K562 (cell line): ENCODE results near the gene PCDH12. TPM values are rescaled to one million over a fixed set of nuclear protein-coding genes. Genes with fewer than 3 reads are reported as not detected.

ENCODE experiments used
- ATAC-seq: fragments of 200-7000 bp; cut with Tn5 transposase; 3 replicates; pipeline ENCODE4 v1.9.1; 2020; ENCODE audit warnings: moderate library complexity
- BruUV-seq: library from RNA; stranded (reverse); fragments of 400-500 nt; replicated peaks from 2 replicates; lab custom pipeline; 2021; lab: Mats Ljungman, UMichigan
- CTCF ChIA-PET: fragments of 300-600 bp; formaldehyde crosslinking; extraction: SDS; loops from one replicate; lab custom pipeline; 2021; ENCODE audit warnings: low intra/inter-chr PET ratio; lab: Yijun Ruan, JAX
- POLR2A ChIA-PET: fragments of 300-600, 350-650 bp; sonication (Branson Sonifier 250); formaldehyde crosslinking; extraction: SDS; loops from one replicate; lab custom pipeline; 2021; ENCODE audit warnings: antibody characterized with exemption, inconsistent platforms; lab: Yijun Ruan, JAX
- DNase-seq, 4 experiments: peaks; one replicate each; pipeline versions ENCODE4 v3.0.0 to v3.0.0-alpha.2; 2011 to 2018; ENCODE audit warnings: low spot score in 3 of 4, mixed read lengths in 3 of 4; ENCODE audit errors: extremely low read depth in 1 of 4
- FAIRE-seq: peaks from 2 replicates; lab custom pipeline; 2011; peaks lifted over from hg19 to GRCh38; lab: Jason Lieb, UNC
- H2AFZ ChIP-seq: 2 replicates; pipeline ENCODE4 v1.6.0; 2011; ENCODE audit warnings: low read depth, low read length, control low read depth, inconsistent platforms
- H3K27ac ChIP-seq: fragments of 200-600 bp; 3 replicates; pipeline ENCODE4 v1.8.0; 2011; ENCODE audit warnings: low read depth, mild to moderate bottlenecking, control low read depth, inconsistent platforms, low read length, moderate library complexity, mixed read lengths; ENCODE audit errors: extremely low read depth
- H3K27me3 ChIP-seq, 2 experiments: fragments of 300-600 bp in 1 of 2; 2 replicates in 1 of 2; 3 replicates in 1 of 2; pipeline versions ENCODE4 v1.6.0 to v1.8.0; 2011; ENCODE audit warnings: inconsistent platforms in 2 of 2, low read length in 2 of 2, mild to moderate bottlenecking in 1 of 2, mixed read lengths in 1 of 2, moderate library complexity in 1 of 2; ENCODE audit not compliant: control insufficient read depth in 2 of 2, insufficient read depth in 2 of 2
- H3K36me3 ChIP-seq: fragments of 300-600 bp; 3 replicates; pipeline ENCODE4 v1.8.0; 2011; ENCODE audit warnings: mild to moderate bottlenecking, low read length, inconsistent platforms; ENCODE audit not compliant: control insufficient read depth, insufficient read depth
- H3K4me1 ChIP-seq, 2 experiments: fragments of 200-600 bp in 1 of 2; replicated peaks in 1 of 2; 2 replicates in 1 of 2; 3 replicates in 1 of 2; pipeline versions ENCODE4 v1.5.1 to v1.8.0; 2011; ENCODE audit warnings: inconsistent platforms in 2 of 2, low read length in 2 of 2, mild to moderate bottlenecking in 1 of 2, mixed read lengths in 1 of 2, moderate library complexity in 1 of 2; ENCODE audit not compliant: control insufficient read depth in 2 of 2, insufficient read depth in 2 of 2
- H3K4me2 ChIP-seq: 2 replicates; pipeline ENCODE4 v1.6.1; 2011; ENCODE audit warnings: low read length, control low read depth, inconsistent platforms, mixed read lengths; ENCODE audit not compliant: insufficient read depth
- H3K4me3 ChIP-seq: fragments of 200-600 bp; sonication (generic), shearing (Covaris generic); 2 replicates; pipeline ENCODE4 v1.5.1; 2016; ENCODE audit warnings: control low read depth, inconsistent platforms
- H3K79me2 ChIP-seq: fragments of 200-600 bp; 3 replicates; pipeline ENCODE4 v1.8.0; 2011; ENCODE audit warnings: low read length, inconsistent platforms; ENCODE audit not compliant: control insufficient read depth, insufficient read depth
- H3K9ac ChIP-seq, 2 experiments: 2 replicates each; pipeline versions ENCODE4 v1.6.0 to v1.6.1; 2011; ENCODE audit warnings: low read depth in 2 of 2, low read length in 2 of 2, control low read depth in 1 of 2, inconsistent platforms in 1 of 2, mild to moderate bottlenecking in 1 of 2, mixed read lengths in 1 of 2; ENCODE audit not compliant: insufficient read depth in 1 of 2
- H3K9me1 ChIP-seq: one replicate; pipeline ENCODE4 v1.6.0; 2011; ENCODE audit warnings: inconsistent platforms, mild to moderate bottlenecking, low read length, moderate library complexity; ENCODE audit not compliant: control insufficient read depth, insufficient read depth
- H3K9me3 ChIP-seq: replicated peaks from 2 replicates; pipeline ENCODE4 v1.5.1; 2011; ENCODE audit warnings: low read depth, low read length, inconsistent platforms; ENCODE audit not compliant: control insufficient read depth, insufficient read depth
- H4K20me1 ChIP-seq: replicated peaks from 2 replicates; pipeline ENCODE4 v1.6.1; 2011; ENCODE audit warnings: low read length, inconsistent platforms, mixed read lengths; ENCODE audit not compliant: control insufficient read depth, insufficient read depth
- BRF1 ChIP-seq: IDR thresholded peaks from 3 replicates; pipeline ENCODE4 v1.6.1; 2011; ENCODE audit warnings: borderline replicate concordance, mild to moderate bottlenecking; ENCODE audit not compliant: insufficient read length; ENCODE audit errors: extremely low read depth
- IRF1 ChIP-seq: sonication (generic); formaldehyde crosslinking; IDR thresholded peaks from 2 replicates; pipeline ENCODE4 v1.8.0; 2022; ENCODE audit warnings: missing genetic modification reagents, mild to moderate bottlenecking, borderline replicate concordance
- U2AF1 ChIP-seq: fragments of 200-400 bp; formaldehyde crosslinking; optimal IDR thresholded peaks from 2 replicates; pipeline ENCODE3; 2017; ENCODE audit warnings: mild to moderate bottlenecking, low read depth, low read length, moderate library complexity
- ZC3H11A ChIP-seq: IDR thresholded peaks from 2 replicates; pipeline ENCODE4 v1.6.1; 2012; ENCODE audit warnings: low read depth, low read length, improper control_type of control experiment
- ZKSCAN1 ChIP-seq: fragments of 150-350 bp; IDR thresholded peaks from 2 replicates; pipeline ENCODE4 v1.6.1; 2016; ENCODE audit warnings: low read depth, low read length
- ZNF12 ChIP-seq: sonication (generic); formaldehyde crosslinking; IDR thresholded peaks from 2 replicates; pipeline ENCODE4 v1.4.0; 2020; ENCODE audit warnings: mild to moderate bottlenecking, missing genetic modification reagents
- ZNF609 ChIP-seq: sonication (generic); formaldehyde crosslinking; IDR thresholded peaks from 2 replicates; pipeline ENCODE4 v1.8.1; 2023; ENCODE audit warnings: missing genetic modification reagents, mild to moderate bottlenecking, borderline replicate concordance
- WGBS: fragments of 100-300 bp; shearing (Covaris generic); methylation state at CpG from one replicate; pipeline ENCODE4 v1.1.6; 2016; ENCODE audit warnings: low coverage, mixed read lengths; ENCODE audit not compliant: insufficient coverage; ENCODE audit errors: missing lambda C conversion rate; 5-methylcytosine and 5-hydroxymethylcytosine counted together
- in situ Hi-C: fragments of 300-500 bp; cut with MboI; formaldehyde crosslinking; loops from 4 replicates; pipeline ENCODE4 v1.15.0; 2018; ENCODE audit warnings: inconsistent platforms, mixed read lengths
- intact Hi-C: fragments of 100-400 bp; cut with micrococcal nuclease; formaldehyde crosslinking; loops from 2 replicates; pipeline ENCODE4 v1.14.2; 2022
- polyA plus RNA-seq, 8 experiments: library from polyadenylated mRNA; depleted of rRNA in 4 of 8; stranded (reverse) in 5 of 8; unstranded in 3 of 8; fragments of >200 nt; fragmentation: Nextera tagmentation in 2 of 8; fragmentation: Illumina TruSeq in 1 of 8; extraction: Ambion mirVana in 2 of 8; extraction: Trizol in 1 of 8; gene quantifications; 2 replicates each; pipeline versions ENCODE4 v1.2.1 to v1.2.3, GENCODE V29; 2011 to 2014; ENCODE audit warnings: inconsistent platforms in 1 of 8, missing spikeins in 1 of 8
- total RNA-seq, 7 experiments: library from RNA; depleted of rRNA in 6 of 7; stranded (reverse); fragments of >200 nt in 6 of 7; fragmentation: Illumina TruSeq in 2 of 7; extraction: Trizol in 2 of 7; gene quantifications; 2 replicates each; pipeline versions ENCODE4 v1.2.1 to v1.2.3, GENCODE V29; 2011 to 2021; ENCODE audit warnings: low replicate concordance in 1 of 7

Gene PCDH12
- total and polyA plus RNA-seq, 9 of the 15 experiments (the other 6 are each of a cell fraction or from before 2014, with no cell fraction given): 0.01 to 0.04 (median 0.01) TPM; not detected in 4

- ChIA-PET CTCF (no interaction called here), POLR2A (no interaction called here)
- Histone ChIP-seq H3K9me1 (no peaks in the 10 kb centered on the region), H3K27me3 (peaks cover 20 to 49% of the 10 kb centered on the region in 2 experiments; a peak in 4 of 5 replicates), H4K20me1 (no peaks in the 10 kb centered on the region), H3K79me2 (no peaks in the 10 kb centered on the region), H3K4me1 (peaks cover 0 to 4% of the 10 kb centered on the region in 2 experiments; a peak in 1 of 5 replicates), H3K27ac (no peak overlapping the region), H3K4me3 (no peak overlapping the region), H2AFZ (no peak overlapping the region), H3K4me2 (no peak overlapping the region), H3K36me3 (no peaks in the 10 kb centered on the region), H3K9ac (no peak overlapping the region), H3K9me3 (no peaks in the 10 kb centered on the region)
- no peak for TF ChIP-seq IRF1
- TF ChIP-seq U2AF1: no peak
- no peak for TF ChIP-seq ZNF12 (CRISPR knock-in tag)
- no peak for TF ChIP-seq BRF1
- TF ChIP-seq ZKSCAN1: peak; percentile 70; the same call in 1 of the 2 replicates
- TF ChIP-seq ZNF609: no peak
- TF ChIP-seq ZC3H11A: no peak
- intact Hi-C loops (no loop called here), in situ Hi-C loops (no loop called here)
- BruUV-seq: no TSS peak
- ATAC-seq (no peak), DNase-seq (no peak), FAIRE-seq (no peak)
- WGBS: 4% methylated on average over 3 of the region's 3 CpGs
Measured at GRCh38 chr5:141950207-141951005, 7.6 kb downstream of the PCDH12 start.
